NCI-H2227 treated with DMSO at 0.1 percent for 48 hours (cell line): Measurements from ENCODE around the gene P4HA2.
A peak's percentile ranks its signal among the peaks of the same experiment; 100 is the strongest.
"Not testable (repeated sequence)": the region's sequence is repeated elsewhere in the genome, so short reads cannot be mapped to it uniquely, and the experiment has no call there.

Experiments used
- DNase-seq: peaks from one replicate; lab custom pipeline; 2025; lab: John Stamatoyannopoulos, UW

The P4HA2 gene

GRCh38 chr5:132199116-132199680 is 28.5 kb downstream of the P4HA2 start:
- DNase-seq, result no peak

GRCh38 chr5:132198571-132198970 is 29.1 kb downstream of the P4HA2 start:
- no peak for DNase-seq

DNA sequence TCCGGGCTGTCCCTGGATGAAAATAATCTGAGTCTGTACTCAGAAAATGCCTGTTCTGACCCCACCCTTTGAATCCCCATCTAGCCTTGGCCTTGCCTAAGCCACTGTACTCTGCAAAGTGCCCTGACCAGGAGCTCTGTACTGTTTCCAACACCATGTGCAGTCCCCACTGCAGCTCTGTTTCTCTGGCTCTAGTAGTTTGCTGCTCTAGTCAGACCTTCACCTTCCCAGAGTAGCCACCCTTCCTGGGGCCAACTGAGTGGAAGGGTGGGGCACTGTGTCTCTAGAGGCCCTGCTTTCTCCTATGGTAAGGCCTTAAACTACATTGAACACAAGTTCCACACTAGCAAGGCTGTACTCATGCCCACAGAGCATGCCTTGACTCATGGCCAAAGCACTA is 31.9 kb downstream of the P4HA2 start:
- DNase-seq, result no peak

DNA sequence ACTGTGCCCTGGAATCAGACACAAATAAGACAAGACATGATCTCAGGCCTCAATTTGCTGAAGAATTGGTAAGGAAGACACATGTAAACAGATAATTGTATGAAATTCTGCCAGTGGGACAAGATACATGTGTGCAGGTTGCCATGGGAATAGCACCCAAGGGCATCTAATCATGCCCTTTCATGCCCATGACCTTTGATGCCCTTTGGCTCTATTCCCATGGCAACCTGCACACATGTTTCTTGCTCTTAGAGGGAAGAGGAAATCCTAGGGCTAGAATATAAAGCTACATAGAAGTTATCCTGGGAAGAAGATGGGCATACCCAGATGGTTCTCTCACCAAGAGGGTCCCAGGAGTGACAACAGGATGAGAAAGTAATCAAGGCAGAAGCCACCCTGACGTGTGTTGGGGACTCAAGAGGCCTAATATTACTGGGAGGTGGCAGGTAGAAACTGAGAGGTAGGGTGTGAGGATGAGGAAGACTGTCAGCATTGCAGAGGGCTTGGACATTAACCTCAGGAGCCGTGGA is 34.4 kb downstream of the P4HA2 start:
- DNase-seq, result no peak

GRCh38 chr5:132190161-132190817 is 37.4 kb downstream of the P4HA2 start:
- DNase-seq, result peak; percentile 62

DNA sequence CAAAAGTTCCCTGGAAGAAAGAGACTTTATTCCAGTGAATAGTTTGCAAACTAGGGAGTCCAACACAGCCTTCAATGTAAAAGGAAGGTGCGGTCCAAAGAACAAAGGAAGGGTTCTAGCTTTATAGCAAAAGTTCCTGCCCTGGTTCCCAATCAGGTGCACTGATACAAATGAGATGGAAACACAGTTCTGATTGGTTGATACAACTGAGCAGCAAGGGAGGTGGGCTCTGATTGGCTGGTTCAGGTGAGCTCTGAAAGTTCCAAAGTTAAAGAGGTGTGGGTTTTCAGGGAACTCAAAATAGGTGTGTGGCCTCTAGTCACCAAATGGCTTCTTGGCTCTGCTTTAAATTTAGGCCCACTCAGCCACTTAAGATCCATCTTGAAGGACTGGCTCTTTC is 43.1 kb downstream of the P4HA2 start:
- no peak for DNase-seq

DNA sequence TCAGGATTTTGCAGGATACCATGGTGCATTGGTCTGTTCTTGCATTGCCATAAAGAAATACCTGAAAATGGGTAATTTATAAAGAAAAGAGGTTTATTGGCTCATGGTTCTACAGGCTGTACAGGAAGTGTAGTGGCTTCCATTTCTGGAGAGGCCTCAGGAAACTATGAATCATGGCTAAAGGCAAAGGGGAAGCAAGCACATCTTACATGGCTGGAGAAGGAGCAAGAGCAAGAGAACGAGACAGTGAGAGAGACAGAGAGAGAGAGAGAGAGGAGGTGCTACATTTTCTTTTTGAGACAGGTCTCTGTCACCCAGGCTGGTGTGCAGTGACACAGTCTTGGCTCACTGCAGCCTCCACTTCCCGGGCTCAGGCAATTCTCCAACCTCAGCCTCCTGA is 43.9 kb downstream of the P4HA2 start:
- DNase-seq, result no peak

DNA sequence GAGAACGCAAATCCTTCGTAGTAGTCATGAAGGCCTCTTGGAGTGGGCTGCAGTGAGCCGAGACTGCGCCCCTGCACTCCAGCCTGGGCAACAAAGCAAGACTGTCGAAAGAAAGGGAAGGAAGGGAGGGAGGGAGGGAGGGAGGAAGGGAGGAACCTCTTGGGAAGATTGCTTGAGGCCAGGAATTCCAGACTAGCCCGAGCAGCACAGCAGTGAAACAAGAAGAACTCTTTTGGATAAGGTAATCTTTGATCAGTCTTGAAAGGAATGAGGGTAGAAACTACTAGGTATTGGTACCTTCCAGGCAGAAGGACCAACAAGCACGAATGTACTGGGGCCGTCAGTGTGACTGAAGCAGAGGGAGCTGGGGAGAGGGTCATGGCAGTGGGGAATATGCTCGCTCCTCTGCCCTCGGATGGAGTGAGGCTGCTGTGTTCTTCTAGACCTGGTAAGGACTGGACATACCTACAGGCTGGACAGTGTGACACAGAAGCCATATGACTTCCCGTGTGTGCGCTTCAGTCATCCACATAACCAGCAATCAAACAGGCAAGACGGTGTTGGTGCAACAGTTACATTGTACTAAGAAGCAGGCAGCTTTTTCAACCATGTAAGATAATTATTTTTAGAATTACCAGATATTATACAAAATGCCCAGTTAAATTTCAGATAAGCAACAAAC is 45.2 kb downstream of the P4HA2 start:
- DNase-seq, result no peak

- DNase-seq, result no peak
Observed at GRCh38 chr5:132181011-132181629, 46.5 kb downstream of the P4HA2 start.

GRCh38 chr5:132180134-132180745 is 47.4 kb downstream of the P4HA2 start:
- peak; percentile 16 for DNase-seq

GRCh38 chr5:132179405-132179804 is 48.2 kb downstream of the P4HA2 start:
- no peak for DNase-seq

DNA sequence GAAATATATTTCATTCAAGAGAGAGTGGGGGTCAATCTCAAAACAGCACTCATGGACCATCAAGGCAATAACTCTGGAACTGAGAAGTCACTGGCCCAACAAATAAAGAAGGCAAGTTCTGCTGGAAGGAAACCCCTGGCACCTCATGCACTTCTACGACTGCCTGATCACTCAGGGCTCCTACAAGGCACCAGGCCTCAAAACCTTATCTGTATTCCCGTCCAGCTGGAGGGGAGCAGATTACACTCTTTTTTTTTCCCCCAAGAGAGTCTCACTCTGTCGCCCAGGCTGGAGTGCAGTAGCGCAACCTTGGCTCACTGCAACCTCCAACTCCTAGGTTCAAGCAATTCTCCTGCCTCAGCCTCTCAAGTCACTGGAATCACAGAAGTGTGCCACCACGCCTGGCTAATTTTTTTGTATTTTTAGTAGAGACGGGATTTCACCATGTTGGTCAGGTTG is 49.9 kb downstream of the P4HA2 start:
- no peak for DNase-seq

DNA sequence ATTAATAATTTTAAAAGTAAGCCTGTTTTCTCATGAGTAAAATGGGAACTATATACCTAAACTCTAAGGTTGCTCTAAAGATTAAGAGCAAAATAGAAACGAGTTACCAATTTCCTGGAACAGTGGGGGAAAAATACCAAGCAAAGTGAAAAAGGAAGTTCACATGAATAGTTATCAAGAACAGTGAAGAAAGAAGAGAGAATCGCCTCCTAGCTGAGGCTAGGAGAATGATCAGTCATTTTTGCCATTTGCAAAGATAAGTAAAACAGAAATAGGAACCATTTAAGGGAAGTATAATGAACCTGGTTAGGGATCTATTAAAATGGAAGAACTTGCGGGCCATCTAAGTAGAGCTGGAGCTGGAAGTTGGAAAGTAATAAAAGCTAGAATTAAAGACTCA is 50.7 kb downstream of the P4HA2 start:
- DNase-seq, result no peak

DNA sequence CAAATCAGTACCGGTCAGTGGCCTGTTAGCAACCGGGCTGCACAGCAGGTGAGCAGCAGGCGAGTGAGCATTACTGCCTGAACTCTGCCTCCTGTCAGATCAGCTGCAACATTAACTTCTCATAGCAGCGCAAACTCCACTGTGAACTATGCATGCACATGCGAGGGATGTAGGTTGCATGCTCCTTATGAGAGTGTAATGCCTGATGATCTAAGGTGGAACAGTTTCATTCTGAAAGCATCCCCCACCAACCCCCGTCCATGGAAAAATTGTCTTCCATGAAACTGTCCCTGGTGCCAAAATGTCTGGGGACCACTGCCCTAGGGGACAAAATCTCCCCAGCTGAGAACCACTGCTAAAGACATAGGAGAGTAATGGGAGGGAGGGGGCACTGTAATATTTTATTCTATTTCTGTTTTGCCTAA is 51.1 kb downstream of the P4HA2 start:
- DNase-seq, result no peak

- DNase-seq, result no peak
Observed at GRCh38 chr5:132162945-132163344, 64.7 kb downstream of the P4HA2 start.

DNA sequence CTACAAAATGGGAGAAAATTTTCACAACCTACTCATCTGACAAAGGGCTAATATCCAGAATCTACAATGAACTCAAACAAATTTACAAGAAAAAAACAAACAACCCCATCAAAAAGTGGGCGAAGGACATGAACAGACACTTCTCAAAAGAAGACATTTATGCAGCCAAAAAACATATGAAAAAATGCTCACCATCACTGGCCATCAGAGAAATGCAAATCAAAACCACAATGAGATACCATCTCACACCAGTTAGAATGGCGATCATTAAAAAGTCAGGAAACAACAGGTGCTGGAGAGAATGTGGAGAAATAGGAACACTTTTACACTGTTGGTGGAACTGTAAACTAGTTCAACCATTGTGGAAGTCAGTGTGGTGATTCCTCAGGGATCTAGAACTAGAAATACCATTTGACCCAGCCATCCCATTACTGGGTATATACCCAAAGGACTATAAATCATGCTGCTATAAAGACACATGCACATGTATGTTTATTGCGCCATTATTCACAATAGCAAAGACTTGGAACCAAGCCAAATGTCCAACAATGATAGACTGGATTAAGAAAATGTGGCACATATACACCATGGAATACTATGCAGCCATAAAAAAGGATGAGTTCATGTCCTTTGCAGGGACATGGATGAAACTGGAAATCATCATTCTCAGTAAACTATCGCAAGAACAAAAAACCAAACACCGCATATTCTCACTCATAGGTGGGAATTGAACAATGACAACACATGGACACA is 65.9 kb downstream of the P4HA2 start:
- not testable (repeated sequence) for DNase-seq

- DNase-seq, result no peak
Observed at GRCh38 chr5:132156413-132156812, 71.2 kb downstream of the P4HA2 start.

GRCh38 chr5:132150565-132150964 is 77.1 kb downstream of the P4HA2 start:
- no peak for DNase-seq

- DNase-seq, result no peak
Observed at GRCh38 chr5:132147663-132148062, 80.0 kb downstream of the P4HA2 start.

DNA sequence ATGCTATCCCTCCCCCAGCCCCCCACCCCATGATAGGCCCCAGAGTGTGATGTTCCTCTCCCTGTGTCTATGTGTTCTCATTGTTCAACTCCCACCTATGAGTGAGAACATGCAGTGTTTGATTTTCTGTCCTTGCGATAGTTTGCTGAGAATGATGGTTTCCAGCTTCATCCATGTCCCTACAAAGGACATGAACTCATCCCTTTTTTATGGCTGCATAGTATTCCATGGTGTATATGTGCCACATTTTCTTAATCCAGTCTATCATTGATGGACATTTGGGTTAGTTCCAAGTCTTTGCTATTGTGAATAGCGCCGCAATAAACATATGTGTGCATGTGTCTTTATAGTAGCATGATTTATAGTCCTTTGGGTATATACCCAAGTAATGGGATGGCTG is 82.3 kb downstream of the P4HA2 start:
- not testable (repeated sequence) for DNase-seq

- no peak for DNase-seq
Observed at GRCh38 chr5:132143148-132143547, 84.5 kb downstream of the P4HA2 start.

DNA sequence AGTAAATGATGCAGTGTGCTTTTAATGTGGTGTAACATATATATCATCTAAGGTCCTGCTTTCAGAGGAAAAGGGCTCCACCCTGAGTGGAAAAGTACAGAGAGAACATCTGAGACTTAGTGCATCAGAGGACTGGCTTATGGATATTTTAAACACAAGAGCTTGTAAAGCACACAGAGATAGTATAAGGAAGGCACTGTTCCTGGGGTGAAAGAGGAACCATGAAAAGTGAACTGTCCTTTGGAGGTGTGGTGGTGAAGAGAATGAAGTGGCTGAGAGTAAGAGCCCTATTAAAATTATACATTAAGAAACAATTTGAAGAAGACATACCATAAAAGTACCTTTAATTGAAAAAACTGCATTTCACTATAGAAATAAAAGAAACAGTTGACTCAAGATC is 85.2 kb downstream of the P4HA2 start:
- no peak for DNase-seq
